ENCODE data around the gene MEGF9. TPM values are rescaled to one million over a fixed set of nuclear protein-coding genes. Genes with fewer than 3 reads are reported as not detected.

Gene MEGF9
- total RNA-seq, 1 experiment from 2014 or later: 8.3 TPM

- peaks cover 5% of the 10 kb centered on the region; the same call in 1 of the 2 replicates for H4K20me1 ChIP-seq (ENCODE audit: insufficient read depth)
- POLR2A ChIA-PET: no interaction called here
- CTCF ChIA-PET: interaction anchor here (1.2 to 2.6 kb wide), 14 partner anchors 11 to 643 kb away, joined by 3 to 33 read pairs (median 4); partner anchors contain the start of gene FBXW2
- peaks cover 8 to 9% of the 10 kb centered on the region in 2 experiments; a peak in 3 of 4 replicates for H3K36me3 ChIP-seq (ENCODE audit: control insufficient read depth in 1 of 2, insufficient read depth in 2 of 2, low read length in 2 of 2)
- no peak for DNase-seq (ENCODE audit: low read depth, low spot score)
- intact Hi-C loops (cut with micrococcal nuclease): loop anchor here (1.0 to 10.0 kb wide), 4 partner anchors 180 to 644 kb away; no protein-coding TSS in a partner anchor
- no peaks in the 10 kb centered on the region for H3K79me2 ChIP-seq (ENCODE audit: insufficient read depth, low read length)
- TF ChIP-seq POLR2AphosphoS5 (IDR thresholded peaks at IDR 0.05; ENCODE audit: low read depth, low read length) (no peak), CTCF (IDR thresholded peaks at IDR 0.05 in 2 of 3, conservative IDR thresholded peaks at IDR 0.05 in 1 of 3; ENCODE audit: borderline replicate concordance in 1 of 3, insufficient read depth in 1 of 3, low read depth in 2 of 3, low read length in 2 of 3) (no peak), ZBTB33 (IDR thresholded peaks at IDR 0.05; ENCODE audit: extremely low read depth, insufficient replicate concordance, low read length) (no peak), REST (IDR thresholded peaks at IDR 0.05; ENCODE audit: low read depth) (no peak), SRF (IDR thresholded peaks at IDR 0.05; ENCODE audit: low read depth) (no peak)
- H2AFZ ChIP-seq (ENCODE audit: low read depth, low read length, poor library complexity, severe bottlenecking): no peak overlapping the region
- H3K4me1 ChIP-seq (ENCODE audit: control insufficient read depth in 1 of 2, insufficient read depth in 2 of 2, low read length in 2 of 2): no peaks in the 10 kb centered on the region
- H3K4me3 ChIP-seq (replicated peaks in 1 of 2; ENCODE audit: low read depth in 1 of 2, low read length in 2 of 2): no peak overlapping the region
- H3K27ac ChIP-seq (ENCODE audit: low read depth, low read length): no peak overlapping the region
- no peak for ATAC-seq
- no peak overlapping the region for H3K9ac ChIP-seq (ENCODE audit: low read length)
- no peaks in the 10 kb centered on the region for H3K9me2 ChIP-seq (ENCODE audit: insufficient read depth)
- no TSS peak for BruUV-seq (replicated peaks)
- no peak overlapping the region for H3K4me2 ChIP-seq (ENCODE audit: low read length)
- no peaks in the 10 kb centered on the region for H3K27me3 ChIP-seq (ENCODE audit: insufficient read depth, low read length)
- RAD21 ChIA-PET (ENCODE audit: low non-redundant PET in 1 of 2, low total read pairs in 2 of 2, uncharacterized antibody in 2 of 2, unreplicated experiment in 2 of 2): interaction anchor here in 1 of 2 experiments (1.4 to 2.1 kb wide), 2 partner anchors 180 to 303 kb away, joined by 3 to 5 read pairs; no protein-coding TSS in a partner anchor
- no peaks in the 10 kb centered on the region for H3K9me3 ChIP-seq (ENCODE audit: control insufficient read depth in 1 of 2, insufficient read depth in 1 of 2, low read depth in 1 of 2, low read length in 2 of 2)
Observed at GRCh38 chr9:120756531-120756930, 42.3 kb upstream of the MEGF9 start.
